DLD1 (cell line): Measurements from ENCODE around the gene MS4A3.
"Not testable (repeated sequence)": the region's sequence is repeated elsewhere in the genome, so short reads cannot be mapped to it uniquely, and the experiment has no call there.

Experiments
- in situ Hi-C: cut with HindIII; loops from 2 replicates; pipeline ENCODE4 v1.10.0; 2017; ENCODE audit warnings: low sequenced_read_pairs

Gene MS4A3

GRCh38 chr11:60088364-60088763, 31.9 kb downstream of the MS4A3 start, which contains the start of gene MS4A2:
MS4A2 (plus strand) TSS chr11:60088664; CDS start chr11:60088766, 102 bp downstream.
- in situ Hi-C loops, result no loop called here

GRCh38 chr11:60095477-60096120, 39.1 kb downstream of the MS4A3 start:
- in situ Hi-C loops, result no loop called here

- in situ Hi-C loops, result no loop called here
These were observed 40.7 kb downstream of the MS4A3 start for GRCh38 chr11:60097189-60097588.

- in situ Hi-C loops, result no loop called here
These were observed 42.0 kb downstream of the MS4A3 start for GRCh38 chr11:60098508-60098907.

- in situ Hi-C loops, result no loop called here
These were observed 44.1 kb downstream of the MS4A3 start for GRCh38 chr11:60100516-60100915.

- in situ Hi-C loops, result not testable (repeated sequence)
These were observed 44.9 kb downstream of the MS4A3 start for GRCh38 chr11:60101368-60101767.

- in situ Hi-C loops, result not testable (repeated sequence)
These were observed 48.1 kb downstream of the MS4A3 start for GRCh38 chr11:60104471-60105115.

GRCh38 chr11:60108631-60109030, 52.2 kb downstream of the MS4A3 start:
- in situ Hi-C loops, result not testable (repeated sequence)

GRCh38 chr11:60111793-60112192, 55.3 kb downstream of the MS4A3 start:
- in situ Hi-C loops, result no loop called here

GRCh38 chr11:60116996-60117790, 60.7 kb downstream of the MS4A3 start:
- in situ Hi-C loops, result no loop called here

- in situ Hi-C loops, result no loop called here
These were observed 61.9 kb downstream of the MS4A3 start for GRCh38 chr11:60118338-60118737.

GRCh38 chr11:60119710-60120109, 63.2 kb downstream of the MS4A3 start:
- in situ Hi-C loops, result no loop called here
